Measurements from ENCODE around the gene NUDT8.

- no peak for TF ChIP-seq CTCF (conservative IDR thresholded peaks at IDR 0.05; ENCODE audit: low read depth in 2 of 2)
- TF ChIP-seq EZH2 (IDR thresholded peaks at IDR 0.05; ENCODE audit: low read depth, unreplicated experiment), result no peak
- no peak for TF ChIP-seq REST (IDR thresholded peaks at IDR 0.05; ENCODE audit: unreplicated experiment)
- TF ChIP-seq JUNB (IDR thresholded peaks at IDR 0.05; ENCODE audit: unreplicated experiment), result no peak
- TF ChIP-seq POLR2AphosphoS5 (IDR thresholded peaks at IDR 0.05; ENCODE audit: low read depth), result no peak
- TF ChIP-seq EZH2phosphoT487 (IDR thresholded peaks at IDR 0.05; ENCODE audit: unreplicated experiment), result no peak
Measured at GRCh38 chr11:67636962-67637361, 7.2 kb upstream of the NUDT8 start.

Measured in GM23338 (cell line).